Measurements from ENCODE around the gene BLM.

The BLM gene

GRCh38 chr15:90691982-90692773 is 25.0 kb upstream of the BLM start:
- no peak for DNase-seq

GRCh38 chr15:90694987-90695386 is 22.2 kb upstream of the BLM start:
- DNase-seq: no peak

GRCh38 chr15:90697175-90697574 is 20.0 kb upstream of the BLM start:
- no peak for DNase-seq

- DNase-seq: no peak
These were observed 18.5 kb upstream of the BLM start for GRCh38 chr15:90698629-90699028.

- no peak for DNase-seq
These were observed 16.1 kb upstream of the BLM start for GRCh38 chr15:90701048-90701447.

- DNase-seq: no peak
These were observed 15.1 kb upstream of the BLM start for GRCh38 chr15:90701880-90702630.

GRCh38 chr15:90703455-90703854 is 13.7 kb upstream of the BLM start:
- no peak for DNase-seq

GRCh38 chr15:90705212-90705611 is 11.9 kb upstream of the BLM start:
- no peak for DNase-seq

GRCh38 chr15:90706394-90707327 is 10.5 kb upstream of the BLM start:
- DNase-seq: no peak

GRCh38 chr15:90707489-90707888 is 9.7 kb upstream of the BLM start:
- DNase-seq: no peak

- no peak for DNase-seq
These were observed 8.6 kb upstream of the BLM start for GRCh38 chr15:90708516-90708915.

- no peak for DNase-seq
These were observed 7.9 kb upstream of the BLM start for GRCh38 chr15:90709278-90709677.

GRCh38 chr15:90710436-90711027 is 6.6 kb upstream of the BLM start:
- DNase-seq: no peak

GRCh38 chr15:90711418-90711824 is 5.7 kb upstream of the BLM start:
- peak; percentile 56 for DNase-seq

- no peak for DNase-seq
These were observed 5.3 kb upstream of the BLM start for GRCh38 chr15:90711842-90712241.

- no peak for DNase-seq
These were observed 4.1 kb upstream of the BLM start for GRCh38 chr15:90713081-90713480.

- no peak for DNase-seq
These were observed 700 bp upstream of the BLM start for GRCh38 chr15:90716317-90716975.

GRCh38 chr15:90718232-90718631 is 1.1 kb downstream of the BLM start:
- no peak for DNase-seq

GRCh38 chr15:90720131-90720530 is 3.0 kb downstream of the BLM start:
- DNase-seq: no peak

GRCh38 chr15:90729261-90729660 is 12.1 kb downstream of the BLM start:
- no peak for DNase-seq

GRCh38 chr15:90730290-90730689 is 13.1 kb downstream of the BLM start:
- no peak for DNase-seq

- DNase-seq: no peak
These were observed 18.8 kb downstream of the BLM start for GRCh38 chr15:90735923-90736322.
